ENCODE data around the gene IL4I1. TPM values are rescaled to one million over a fixed set of nuclear protein-coding genes. Genes with fewer than 3 reads are reported as not detected.

IL4I1 gene
- total RNA-seq, 1 experiment from 2014 or later, result 8.2 TPM

GRCh38 chr19:49882643-49883042, 14.0 kb downstream of the IL4I1 start:
- H3K4me3 Mint-ChIP-seq (ENCODE audit: low read depth, unreplicated experiment), result no peak overlapping the region
- no peak for TF ChIP-seq CTCF (IDR thresholded peaks at IDR 0.05; ENCODE audit: unreplicated experiment)
- H3K27ac Mint-ChIP-seq (ENCODE audit: unreplicated experiment), result no peak overlapping the region
- H3K9me3 Mint-ChIP-seq (ENCODE audit: low read depth, unreplicated experiment), result no peaks in the 10 kb centered on the region
- intact Hi-C loops (cut with micrococcal nuclease; ENCODE audit: unreplicated experiment), result no loop called here
- H3K4me1 Mint-ChIP-seq (ENCODE audit: low read depth, unreplicated experiment), result peaks cover 17% of the 10 kb centered on the region
- no peak for DNase-seq
- no peaks in the 10 kb centered on the region for H3K27me3 Mint-ChIP-seq (ENCODE audit: unreplicated experiment)
- peaks cover 2% of the 10 kb centered on the region for H3K36me3 Mint-ChIP-seq (ENCODE audit: insufficient read depth, unreplicated experiment)
- BruUV-seq (replicated peaks), result no TSS peak
- CTCF ChIA-PET, result no interaction called here

- Mint-ChIP-seq H3K4me3 (ENCODE audit: low read depth, unreplicated experiment) (no peak overlapping the region), H3K9me3 (ENCODE audit: low read depth, unreplicated experiment) (no peaks in the 10 kb centered on the region), H3K4me1 (ENCODE audit: low read depth, unreplicated experiment) (peaks cover 17% of the 10 kb centered on the region), H3K36me3 (ENCODE audit: insufficient read depth, unreplicated experiment) (no peaks in the 10 kb centered on the region), H3K27ac (ENCODE audit: unreplicated experiment) (no peak overlapping the region), H3K27me3 (ENCODE audit: unreplicated experiment) (no peaks in the 10 kb centered on the region)
- BruUV-seq (replicated peaks), result no TSS peak
- intact Hi-C loops (cut with micrococcal nuclease; ENCODE audit: unreplicated experiment), result no loop called here
- CTCF ChIA-PET, result no interaction called here
- TF ChIP-seq CTCF (IDR thresholded peaks at IDR 0.05; ENCODE audit: unreplicated experiment), result no peak
- DNase-seq, result no peak
Measured at GRCh38 chr19:49881672-49882394, 14.9 kb downstream of the IL4I1 start.

GRCh38 chr19:49881186-49881585, 15.5 kb downstream of the IL4I1 start:
- intact Hi-C loops (cut with micrococcal nuclease; ENCODE audit: unreplicated experiment), result no loop called here
- H3K4me1 Mint-ChIP-seq (ENCODE audit: low read depth, unreplicated experiment), result peaks cover 17% of the 10 kb centered on the region
- no peak for DNase-seq
- no peaks in the 10 kb centered on the region for H3K9me3 Mint-ChIP-seq (ENCODE audit: low read depth, unreplicated experiment)
- no TSS peak for BruUV-seq (replicated peaks)
- no peak for TF ChIP-seq CTCF (IDR thresholded peaks at IDR 0.05; ENCODE audit: unreplicated experiment)
- no peak overlapping the region for H3K4me3 Mint-ChIP-seq (ENCODE audit: low read depth, unreplicated experiment)
- H3K36me3 Mint-ChIP-seq (ENCODE audit: insufficient read depth, unreplicated experiment), result no peaks in the 10 kb centered on the region
- no peak overlapping the region for H3K27ac Mint-ChIP-seq (ENCODE audit: unreplicated experiment)
- no peaks in the 10 kb centered on the region for H3K27me3 Mint-ChIP-seq (ENCODE audit: unreplicated experiment)
- CTCF ChIA-PET, result no interaction called here

GRCh38 chr19:49880162-49880869, 16.4 kb downstream of the IL4I1 start:
- H3K27ac Mint-ChIP-seq (ENCODE audit: unreplicated experiment), result no peak overlapping the region
- BruUV-seq (replicated peaks), result no TSS peak
- intact Hi-C loops (cut with micrococcal nuclease; ENCODE audit: unreplicated experiment), result no loop called here
- no peak overlapping the region for H3K4me3 Mint-ChIP-seq (ENCODE audit: low read depth, unreplicated experiment)
- peaks cover 17% of the 10 kb centered on the region for H3K4me1 Mint-ChIP-seq (ENCODE audit: low read depth, unreplicated experiment)
- no peaks in the 10 kb centered on the region for H3K36me3 Mint-ChIP-seq (ENCODE audit: insufficient read depth, unreplicated experiment)
- no peaks in the 10 kb centered on the region for H3K9me3 Mint-ChIP-seq (ENCODE audit: low read depth, unreplicated experiment)
- no peak for DNase-seq
- CTCF ChIA-PET, result no interaction called here
- no peak for TF ChIP-seq CTCF (IDR thresholded peaks at IDR 0.05; ENCODE audit: unreplicated experiment)
- H3K27me3 Mint-ChIP-seq (ENCODE audit: unreplicated experiment), result no peaks in the 10 kb centered on the region

Data from Calu3 (cell line).